OCI-LY1 (cell line): ENCODE data around the gene DCUN1D4.

Experiments used
- EZH2 ChIP-seq: fragments of 200-600 bp; sonication (generic), shearing (Covaris generic); IDR thresholded peaks from 2 replicates; pipeline ENCODE4 v1.8.0; 2017; ENCODE audit warnings: borderline replicate concordance, mixed run types, mild to moderate bottlenecking, antibody characterized with exemption, low read length, moderate library complexity, mixed read lengths
- TF ChIP-seq, protein P1 (sequence below): fragments of 200-600 bp; sonication (generic), shearing (Covaris generic); IDR thresholded peaks from 2 replicates; pipeline ENCODE4 v1.5.1; 2017; ENCODE audit warnings: mild to moderate bottlenecking, antibody characterized with exemption, low read length, moderate library complexity, mixed read lengths

DNA sequence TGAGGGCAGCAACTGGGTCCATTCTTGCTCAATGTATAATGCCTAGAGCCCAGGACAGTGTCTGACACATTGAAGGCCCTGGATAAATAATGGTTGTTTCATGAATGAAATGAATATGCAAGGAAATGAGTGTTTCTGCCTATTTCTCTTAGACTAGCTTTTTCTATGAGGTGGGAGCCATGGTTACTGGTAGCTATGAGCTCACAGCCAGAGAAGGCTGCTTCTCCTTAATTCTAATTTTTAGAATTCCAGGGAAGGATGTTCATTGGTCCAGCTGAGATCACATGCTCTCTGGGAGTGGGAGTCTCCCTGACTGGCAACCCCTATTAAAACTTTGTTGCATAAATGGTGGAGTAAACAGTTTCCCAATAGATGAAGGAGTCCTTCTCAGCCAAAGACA lies 9.7 kb upstream of the DCUN1D4 start:
- TF ChIP-seq, protein P1, sequence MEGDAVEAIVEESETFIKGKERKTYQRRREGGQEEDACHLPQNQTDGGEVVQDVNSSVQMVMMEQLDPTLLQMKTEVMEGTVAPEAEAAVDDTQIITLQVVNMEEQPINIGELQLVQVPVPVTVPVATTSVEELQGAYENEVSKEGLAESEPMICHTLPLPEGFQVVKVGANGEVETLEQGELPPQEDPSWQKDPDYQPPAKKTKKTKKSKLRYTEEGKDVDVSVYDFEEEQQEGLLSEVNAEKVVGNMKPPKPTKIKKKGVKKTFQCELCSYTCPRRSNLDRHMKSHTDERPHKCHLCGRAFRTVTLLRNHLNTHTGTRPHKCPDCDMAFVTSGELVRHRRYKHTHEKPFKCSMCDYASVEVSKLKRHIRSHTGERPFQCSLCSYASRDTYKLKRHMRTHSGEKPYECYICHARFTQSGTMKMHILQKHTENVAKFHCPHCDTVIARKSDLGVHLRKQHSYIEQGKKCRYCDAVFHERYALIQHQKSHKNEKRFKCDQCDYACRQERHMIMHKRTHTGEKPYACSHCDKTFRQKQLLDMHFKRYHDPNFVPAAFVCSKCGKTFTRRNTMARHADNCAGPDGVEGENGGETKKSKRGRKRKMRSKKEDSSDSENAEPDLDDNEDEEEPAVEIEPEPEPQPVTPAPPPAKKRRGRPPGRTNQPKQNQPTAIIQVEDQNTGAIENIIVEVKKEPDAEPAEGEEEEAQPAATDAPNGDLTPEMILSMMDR = no peak
- TF ChIP-seq EZH2 = no peak
